ENCODE data around the gene IQGAP2. TPM values are rescaled to one million over a fixed set of nuclear protein-coding genes. Genes with fewer than 3 reads are reported as not detected.

Gene IQGAP2
- total RNA-seq, 1 donor, result 1.2 TPM

GRCh38 chr5:76582230-76583162 is 179.4 kb downstream of the IQGAP2 start:
- peak; percentile 79 for DNase-seq (ENCODE audit: low read depth)
- no peak overlapping the region for H3K4me3 ChIP-seq (ENCODE audit: low read depth, low read length)
- TF ChIP-seq CTCF (IDR thresholded peaks at IDR 0.05; ENCODE audit: insufficient read depth, low read length), result no peak

DNA sequence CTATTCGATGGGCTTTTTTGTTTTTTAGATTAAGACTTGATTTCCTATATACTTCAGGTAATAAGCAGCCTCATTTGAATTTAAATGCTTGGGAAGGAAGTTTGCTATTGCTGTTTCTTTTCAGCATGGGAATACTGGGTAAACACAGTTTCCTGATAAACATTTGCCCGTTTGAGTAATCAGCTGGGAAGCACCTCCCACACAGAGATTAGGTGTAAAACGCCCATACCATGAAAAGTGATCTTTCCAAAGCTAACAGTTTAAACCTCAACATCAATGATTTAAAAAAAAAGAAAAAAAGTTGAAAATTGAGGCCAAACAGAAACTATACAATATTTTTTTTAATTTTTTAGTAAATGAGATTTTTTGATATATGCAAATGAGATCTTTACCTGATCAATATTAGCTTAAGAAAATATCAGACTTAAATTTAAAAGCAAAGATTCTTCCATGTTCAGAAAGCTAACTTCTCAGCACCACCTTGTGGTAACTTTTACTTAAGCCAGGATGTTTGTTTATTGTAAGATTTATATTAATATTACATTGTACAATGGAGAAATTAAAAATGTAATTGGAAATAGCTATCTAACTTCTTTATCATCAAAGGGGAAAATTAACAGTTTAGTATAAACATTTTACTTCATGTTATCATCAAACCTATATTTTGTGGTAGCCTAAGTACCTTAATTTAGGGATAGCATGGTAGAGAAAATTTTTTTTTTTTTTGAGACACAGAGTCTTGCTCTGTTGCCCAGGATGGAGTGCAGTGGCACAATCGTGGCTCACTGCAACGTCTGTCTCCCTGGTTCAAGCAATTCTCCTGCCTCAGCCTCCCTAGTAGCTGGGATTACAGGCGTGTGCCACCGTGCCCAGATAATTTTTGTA is 180.3 kb downstream of the IQGAP2 start:
- TF ChIP-seq CTCF (IDR thresholded peaks at IDR 0.05; ENCODE audit: insufficient read depth, low read length), result peak; percentile 65
- DNase-seq (ENCODE audit: low read depth), result peak; percentile 65
- H3K4me3 ChIP-seq (ENCODE audit: low read depth, low read length), result no peak overlapping the region

DNA sequence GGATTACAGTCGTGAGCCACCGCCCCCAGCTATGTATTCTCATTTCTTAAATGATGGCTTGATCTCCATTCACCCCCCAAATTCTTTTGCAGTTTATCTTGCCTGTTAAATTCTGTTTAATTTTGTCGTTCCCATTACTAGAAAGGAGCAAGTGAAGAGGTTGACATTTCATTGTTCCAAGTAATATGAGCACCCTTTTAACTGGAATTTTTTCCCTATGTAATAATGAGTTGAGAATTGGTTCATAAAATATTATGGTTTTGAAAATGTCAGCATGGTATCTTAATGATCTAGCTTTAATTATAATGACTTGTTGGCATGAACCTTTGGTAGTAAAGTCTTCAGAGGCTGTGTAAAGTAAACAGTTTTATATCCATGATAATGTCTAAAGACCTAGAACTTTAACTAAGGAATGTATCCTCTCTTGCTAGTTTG is 182.7 kb downstream of the IQGAP2 start:
- DNase-seq (ENCODE audit: low read depth), result no peak
- no peak overlapping the region for H3K4me3 ChIP-seq (ENCODE audit: low read depth, low read length)
- no peak for TF ChIP-seq CTCF (IDR thresholded peaks at IDR 0.05; ENCODE audit: insufficient read depth, low read length)

DNA sequence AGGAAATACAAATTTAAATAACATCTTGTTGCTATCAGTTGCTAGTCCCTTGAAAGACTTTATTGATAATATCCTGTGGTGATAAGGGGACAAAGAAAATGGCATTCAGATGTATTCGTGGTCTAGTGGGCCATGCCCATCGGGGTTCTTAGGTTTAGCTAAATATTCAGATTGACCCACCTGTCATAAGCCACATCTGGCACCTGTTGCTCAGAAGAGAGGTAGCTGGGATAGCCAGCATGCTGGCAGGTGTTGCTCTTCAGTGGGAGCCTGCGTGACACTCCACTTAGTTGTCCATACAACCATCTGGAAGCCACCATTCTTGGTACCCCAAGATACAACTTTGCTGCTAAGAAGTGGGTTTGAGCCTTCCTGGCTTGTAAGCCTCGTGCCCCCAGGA is 183.4 kb downstream of the IQGAP2 start:
- no peak for DNase-seq (ENCODE audit: low read depth)
- TF ChIP-seq CTCF (IDR thresholded peaks at IDR 0.05; ENCODE audit: insufficient read depth, low read length), result no peak

GRCh38 chr5:76590027-76590426 is 186.9 kb downstream of the IQGAP2 start:
- H3K4me3 ChIP-seq (ENCODE audit: low read depth, low read length), result no peak overlapping the region
- no peak for DNase-seq (ENCODE audit: low read depth)
- no peak for TF ChIP-seq CTCF (IDR thresholded peaks at IDR 0.05; ENCODE audit: insufficient read depth, low read length)

More for the DNA sequence above, 183.4 kb downstream of the IQGAP2 start:
- H3K4me3 ChIP-seq (ENCODE audit: low read depth, low read length), result no peak overlapping the region

GRCh38 chr5:76591366-76591765 is 188.3 kb downstream of the IQGAP2 start:
- no peak for TF ChIP-seq CTCF (IDR thresholded peaks at IDR 0.05; ENCODE audit: insufficient read depth, low read length)
- no peak overlapping the region for H3K4me3 ChIP-seq (ENCODE audit: low read depth, low read length)
- no peak for DNase-seq (ENCODE audit: low read depth)

All from fibroblast of the aortic adventitia (primary cell).